Neural progenitor cell (in vitro differentiated cells): ENCODE measurements around the gene FAM120A. TPM values are rescaled to one million over a fixed set of nuclear protein-coding genes. Genes with fewer than 3 reads are reported as not detected.

Source experiments
- DNase-seq: peaks from one replicate; pipeline ENCODE4 v3.0.0-alpha.2; 2016; ENCODE audit warnings: low spot score
- H2AFZ ChIP-seq: fragments of 200-600 bp; sonication (generic); replicated peaks from 2 replicates; pipeline ENCODE4 v1.6.1; 2016; ENCODE audit warnings: antibody characterized with exemption
- H3F3A ChIP-seq: fragments of 200-600 bp; sonication (generic); 2 replicates; pipeline ENCODE4 v1.6.1; 2016; ENCODE audit warnings: antibody characterized with exemption, low read depth
- H3K27ac ChIP-seq: fragments of 200-600 bp; sonication (generic); 2 replicates; pipeline ENCODE4 v1.5.1; 2016; ENCODE audit warnings: mild to moderate bottlenecking
- H3K27me3 ChIP-seq: fragments of 200-600 bp; sonication (generic); 2 replicates; pipeline ENCODE4 v1.6.1; 2016; ENCODE audit warnings: mild to moderate bottlenecking, moderate library complexity
- H3K36me3 ChIP-seq: fragments of 200-600 bp; sonication (generic); 2 replicates; pipeline ENCODE4 v1.5.1; 2016
- H3K4me1 ChIP-seq: fragments of 200-600 bp; sonication (generic); 2 replicates; pipeline ENCODE4 v1.6.1; 2016; ENCODE audit warnings: mixed run types
- H3K4me2 ChIP-seq: fragments of 200-600 bp; sonication (generic); 2 replicates; pipeline ENCODE4 v1.6.1; 2016
- H3K4me3 ChIP-seq: fragments of 200-600 bp; sonication (generic); 2 replicates; pipeline ENCODE4 v1.5.1; 2016
- H3K79me2 ChIP-seq: fragments of 200-600 bp; sonication (generic); 2 replicates; pipeline ENCODE4 v1.6.1; 2016; ENCODE audit warnings: low read depth
- H3K9ac ChIP-seq: fragments of 200-600 bp; sonication (generic); 2 replicates; pipeline ENCODE4 v1.6.1; 2016
- H3K9me3 ChIP-seq: fragments of 200-600 bp; sonication (generic); 2 replicates; pipeline ENCODE4 v1.5.1; 2016; ENCODE audit warnings: low read depth
- H4K20me1 ChIP-seq: fragments of 200-600 bp; sonication (generic); 2 replicates; pipeline ENCODE4 v1.6.1; 2016; ENCODE audit warnings: low read depth
- H3K27ac Mint-ChIP-seq: 3 replicates; pipeline ENCODE4 v1.8.0; 2021; ENCODE audit warnings: mixed read lengths
- H3K27me3 Mint-ChIP-seq: 2 replicates; pipeline ENCODE4 v1.8.0; 2022; ENCODE audit warnings: low read depth, mild to moderate bottlenecking, inconsistent platforms, moderate library complexity, mixed read lengths; ENCODE audit not compliant: insufficient read depth
- H3K36me3 Mint-ChIP-seq: 3 replicates; pipeline ENCODE4 v1.8.0; 2021; ENCODE audit warnings: mixed read lengths
- H3K4me1 Mint-ChIP-seq: 3 replicates; pipeline ENCODE4 v1.8.0; 2021; ENCODE audit warnings: mixed read lengths
- H3K4me3 Mint-ChIP-seq: 3 replicates; pipeline ENCODE4 v1.8.0; 2021; ENCODE audit warnings: mild to moderate bottlenecking, moderate library complexity, mixed read lengths
- H3K9me3 Mint-ChIP-seq: 3 replicates; pipeline ENCODE4 v1.8.0; 2020; ENCODE audit warnings: mixed read lengths
- EZH2 ChIP-seq: fragments of 200-600 bp; sonication (generic); IDR thresholded peaks from 2 replicates; pipeline ENCODE4 v1.6.1; 2017; ENCODE audit warnings: antibody characterized with exemption, mild to moderate bottlenecking, moderate library complexity
- EZH2phosphoT487 ChIP-seq: fragments of 200-600 bp; sonication (generic); IDR thresholded peaks from 2 replicates; pipeline ENCODE4 v1.6.1; 2017; ENCODE audit warnings: antibody characterized with exemption
- total RNA-seq: library from RNA; depleted of rRNA; stranded (reverse); fragments of >200 nt; gene quantifications from 2 replicates; pipeline ENCODE4 v1.2.3, GENCODE V29; 2015; ENCODE audit warnings: low replicate concordance
- TF ChIP-seq, protein P1 (sequence below): fragments of 200-600 bp; sonication (generic); IDR thresholded peaks from 2 replicates; pipeline ENCODE4 v1.5.1; 2017; ENCODE audit warnings: antibody characterized with exemption, mild to moderate bottlenecking

The FAM120A gene
- total RNA-seq, 1 donor from 2014 or later: 17.2 TPM

DNA sequence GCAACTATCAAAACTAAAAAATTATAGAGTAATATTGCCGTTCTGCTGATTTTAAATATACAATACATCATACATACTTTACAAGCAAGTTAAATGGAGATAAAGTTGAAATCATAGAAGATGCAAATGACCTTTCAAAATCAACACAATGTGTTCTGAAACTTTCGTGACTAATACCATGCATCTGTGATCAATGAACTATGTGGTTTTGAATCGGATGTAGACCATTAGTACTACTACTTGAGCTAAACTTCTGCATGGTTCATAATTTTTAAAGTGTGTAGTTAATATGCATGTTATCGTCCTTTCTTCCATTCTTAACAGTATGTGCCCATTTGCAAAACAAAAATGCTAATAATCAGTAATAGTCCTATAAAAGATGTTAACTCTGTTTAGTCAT, 113.6 kb downstream of the FAM120A start:
- Histone ChIP-seq H3K4me3 (no peak overlapping the region), H3K4me2 (no peak overlapping the region), H2AFZ (no peak overlapping the region), H3K9me3 (no peaks in the 10 kb centered on the region), H3K27ac (no peak overlapping the region), H3K27me3 (no peaks in the 10 kb centered on the region), H3K36me3 (no peaks in the 10 kb centered on the region), H3K9ac (no peak overlapping the region), H3F3A (peaks cover 20% of the 10 kb centered on the region), H3K4me1 (peaks cover 6% of the 10 kb centered on the region), H4K20me1 (no peaks in the 10 kb centered on the region), H3K79me2 (no peaks in the 10 kb centered on the region)
- no peak for DNase-seq
- Mint-ChIP-seq H3K36me3 (peaks cover 10% of the 10 kb centered on the region), H3K4me1 (peaks cover 15% of the 10 kb centered on the region), H3K9me3 (no peaks in the 10 kb centered on the region), H3K4me3 (no peak overlapping the region), H3K27me3 (peaks cover 2% of the 10 kb centered on the region), H3K27ac (no peak overlapping the region)
- TF ChIP-seq EZH2phosphoT487 (no peak), EZH2 (no peak)
- TF ChIP-seq, protein P1, sequence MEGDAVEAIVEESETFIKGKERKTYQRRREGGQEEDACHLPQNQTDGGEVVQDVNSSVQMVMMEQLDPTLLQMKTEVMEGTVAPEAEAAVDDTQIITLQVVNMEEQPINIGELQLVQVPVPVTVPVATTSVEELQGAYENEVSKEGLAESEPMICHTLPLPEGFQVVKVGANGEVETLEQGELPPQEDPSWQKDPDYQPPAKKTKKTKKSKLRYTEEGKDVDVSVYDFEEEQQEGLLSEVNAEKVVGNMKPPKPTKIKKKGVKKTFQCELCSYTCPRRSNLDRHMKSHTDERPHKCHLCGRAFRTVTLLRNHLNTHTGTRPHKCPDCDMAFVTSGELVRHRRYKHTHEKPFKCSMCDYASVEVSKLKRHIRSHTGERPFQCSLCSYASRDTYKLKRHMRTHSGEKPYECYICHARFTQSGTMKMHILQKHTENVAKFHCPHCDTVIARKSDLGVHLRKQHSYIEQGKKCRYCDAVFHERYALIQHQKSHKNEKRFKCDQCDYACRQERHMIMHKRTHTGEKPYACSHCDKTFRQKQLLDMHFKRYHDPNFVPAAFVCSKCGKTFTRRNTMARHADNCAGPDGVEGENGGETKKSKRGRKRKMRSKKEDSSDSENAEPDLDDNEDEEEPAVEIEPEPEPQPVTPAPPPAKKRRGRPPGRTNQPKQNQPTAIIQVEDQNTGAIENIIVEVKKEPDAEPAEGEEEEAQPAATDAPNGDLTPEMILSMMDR: no peak

DNA sequence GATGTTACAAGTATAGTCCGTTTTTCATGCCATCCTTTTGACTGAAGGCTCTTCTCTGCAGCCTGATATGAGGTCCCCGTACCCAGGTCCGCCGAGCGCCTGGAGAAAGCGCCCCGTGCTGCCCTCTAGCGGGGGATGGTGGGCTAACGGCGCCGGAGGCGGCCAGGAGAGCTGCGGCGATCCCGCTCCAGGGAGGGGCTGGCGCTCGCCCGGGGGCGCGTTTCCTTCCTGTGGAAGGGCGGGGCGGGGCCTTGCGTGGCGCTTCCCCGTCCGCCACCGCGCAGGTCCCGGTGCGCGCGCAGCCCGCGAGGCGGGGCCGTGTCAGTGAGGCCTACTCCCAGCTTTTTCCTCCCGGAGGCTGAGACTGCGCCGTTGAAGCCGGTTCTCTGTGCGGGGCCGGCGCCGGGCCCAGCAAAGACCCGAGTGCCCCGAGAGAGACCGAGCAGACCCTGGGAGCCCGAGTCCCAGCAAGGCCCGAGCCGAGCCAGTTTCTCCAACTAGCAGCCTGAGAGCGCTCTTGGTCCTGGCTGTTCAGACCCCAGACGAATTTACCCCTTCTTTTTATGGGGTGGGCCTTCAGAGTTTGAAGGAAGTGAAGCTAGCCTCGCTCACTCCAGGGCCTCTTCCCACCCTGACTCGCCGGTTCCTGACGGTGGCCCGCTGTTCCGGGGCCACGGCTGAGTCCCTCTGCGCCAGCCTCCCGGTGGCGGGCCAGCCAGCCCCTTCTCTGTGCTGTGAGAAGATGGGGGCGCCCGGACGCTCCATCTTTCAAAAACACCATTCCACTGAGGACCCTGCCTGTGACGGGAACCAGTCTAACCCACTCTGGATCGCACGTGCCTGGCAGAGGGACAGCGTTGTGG, 115.2 kb downstream of the FAM120A start:
- Mint-ChIP-seq H3K27me3 (peaks cover 2% of the 10 kb centered on the region), H3K9me3 (peaks cover 13% of the 10 kb centered on the region), H3K27ac (peak overlapping the region; percentile 94), H3K4me3 (peak overlapping the region; percentile 79), H3K4me1 (peaks cover 15% of the 10 kb centered on the region), H3K36me3 (peaks cover 14% of the 10 kb centered on the region)
- Histone ChIP-seq H3K79me2 (no peaks in the 10 kb centered on the region), H3K36me3 (no peaks in the 10 kb centered on the region), H3K9ac (peak overlapping the region; percentile 78), H2AFZ (peak overlapping the region; percentile 27), H4K20me1 (no peaks in the 10 kb centered on the region), H3F3A (peaks cover 20% of the 10 kb centered on the region), H3K9me3 (no peaks in the 10 kb centered on the region), H3K27ac (peak overlapping the region; percentile 55), H3K4me3 (peak overlapping the region; percentile 56), H3K4me1 (peaks cover 6% of the 10 kb centered on the region), H3K27me3 (no peaks in the 10 kb centered on the region), H3K4me2 (peak overlapping the region; percentile 85)
- TF ChIP-seq, protein P1: peak; percentile 90
- no peak for TF ChIP-seq EZH2phosphoT487
- peak; percentile 41 for TF ChIP-seq EZH2
- DNase-seq: peak; percentile 98

DNA sequence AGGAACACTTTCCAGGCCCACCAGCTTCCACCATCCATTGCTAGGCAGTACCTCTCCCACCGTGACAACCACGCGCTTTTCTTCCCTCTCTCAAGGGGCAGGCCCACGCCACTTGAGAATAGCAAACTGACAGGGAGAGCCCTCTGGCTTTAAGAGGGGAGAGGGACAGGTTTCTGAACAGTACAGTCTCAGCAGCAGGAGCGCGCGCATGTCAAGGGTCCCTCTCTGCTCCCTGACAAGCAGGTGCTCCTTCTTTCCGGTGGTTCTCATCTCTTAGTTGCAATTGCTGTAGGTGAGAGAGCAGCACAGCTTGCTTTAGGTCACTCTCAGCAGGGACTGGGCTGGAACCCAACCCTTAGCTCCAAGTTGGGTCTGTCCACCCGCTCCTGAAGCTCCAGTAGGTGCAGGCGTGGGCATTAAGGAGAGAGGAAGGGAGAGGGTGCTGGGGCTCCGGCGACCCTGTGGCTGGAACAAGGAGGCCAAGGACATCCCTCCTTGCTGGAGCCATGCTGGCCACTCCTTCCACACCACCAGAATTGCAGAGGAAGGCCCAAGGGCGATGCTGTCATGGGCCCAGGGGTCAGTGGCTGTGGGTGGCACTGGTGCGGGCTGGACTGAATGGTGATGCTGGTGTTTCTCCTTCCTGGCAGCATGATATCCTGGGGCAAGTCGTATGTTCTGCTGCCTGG, 115.9 kb downstream of the FAM120A start:
- H3K36me3 Mint-ChIP-seq: peaks cover 10% of the 10 kb centered on the region
- Histone ChIP-seq H3K9ac (peak overlapping the region; percentile 78), H3K9me3 (no peaks in the 10 kb centered on the region)

More for the DNA sequence above, 115.9 kb downstream of the FAM120A start:
- TF ChIP-seq, protein P1: no peak
- TF ChIP-seq EZH2phosphoT487 (no peak), EZH2 (no peak)
- H3K4me2 ChIP-seq: peak overlapping the region; percentile 85
- H3F3A ChIP-seq: peaks cover 20% of the 10 kb centered on the region
- peak overlapping the region; percentile 27 for H2AFZ ChIP-seq
- DNase-seq: peak; percentile 39
- no peaks in the 10 kb centered on the region for H4K20me1 ChIP-seq
- peaks cover 15% of the 10 kb centered on the region for H3K4me1 Mint-ChIP-seq
- peak overlapping the region; percentile 55 for H3K27ac ChIP-seq
- peaks cover 2% of the 10 kb centered on the region for H3K27me3 Mint-ChIP-seq
- H3K9me3 Mint-ChIP-seq: peaks cover 13% of the 10 kb centered on the region
- no peaks in the 10 kb centered on the region for H3K79me2 ChIP-seq
- peaks cover 6% of the 10 kb centered on the region for H3K4me1 ChIP-seq
- H3K4me3 Mint-ChIP-seq: peak overlapping the region; percentile 79
- H3K36me3 ChIP-seq: no peaks in the 10 kb centered on the region
- no peaks in the 10 kb centered on the region for H3K27me3 ChIP-seq
- peak overlapping the region; percentile 56 for H3K4me3 ChIP-seq
- peak overlapping the region; percentile 94 for H3K27ac Mint-ChIP-seq
